ACC112 (cell line): ENCODE results near the gene PHF23.

Source experiments
- H2AFZ ChIP-seq: fragments of 200-600 bp; sonication (generic); one replicate; pipeline ENCODE4 v1.6.0; 2017; ENCODE audit warnings: antibody characterized with exemption, low read length; ENCODE audit not compliant: unreplicated experiment
- H3K27ac ChIP-seq: fragments of 200-600 bp; sonication (generic); 2 replicates; pipeline ENCODE4 v1.5.1; 2014; ENCODE audit warnings: low read depth, mild to moderate bottlenecking, antibody characterized with exemption, low read length, moderate library complexity
- H3K27me3 ChIP-seq: fragments of 200-600 bp; sonication (generic); 2 replicates; pipeline ENCODE4 v1.6.1; 2014; ENCODE audit warnings: mild to moderate bottlenecking, antibody characterized with exemption, low read length, moderate library complexity, mixed read lengths; ENCODE audit not compliant: insufficient read depth
- H3K36me3 ChIP-seq: fragments of 200-600 bp; sonication (generic); 2 replicates; pipeline ENCODE4 v1.6.1; 2016; ENCODE audit warnings: mild to moderate bottlenecking, antibody characterized with exemption, low read length, moderate library complexity, mixed read lengths; ENCODE audit not compliant: insufficient read depth
- H3K4me1 ChIP-seq: fragments of 200-600 bp; sonication (generic); one replicate; pipeline ENCODE4 v1.6.1; 2016; ENCODE audit warnings: low read length, mixed read lengths; ENCODE audit not compliant: insufficient read depth, unreplicated experiment, control insufficient read depth
- H3K4me3 ChIP-seq: fragments of 200-600 bp; sonication (generic); 2 replicates; pipeline ENCODE4 v1.5.1; 2014; ENCODE audit warnings: mild to moderate bottlenecking, low read depth, low read length
- H3K79me2 ChIP-seq: fragments of 200-600 bp; sonication (generic); one replicate; pipeline ENCODE4 v1.6.0; 2016; ENCODE audit warnings: low read length; ENCODE audit not compliant: control insufficient read depth, unreplicated experiment, insufficient read depth

Gene PHF23

GRCh38 chr17:7237266-7237760 is 1.9 kb downstream of the PHF23 start:
- Histone ChIP-seq H3K27me3 (no peaks in the 10 kb centered on the region), H2AFZ (no peak overlapping the region), H3K79me2 (peaks cover 78% of the 10 kb centered on the region), H3K4me1 (peaks cover 43% of the 10 kb centered on the region), H3K36me3 (peaks cover 22% of the 10 kb centered on the region; the same call in 1 of the 2 replicates), H3K4me3 (peak overlapping the region; percentile 97), H3K27ac (peak overlapping the region; percentile 77)

GRCh38 chr17:7236808-7237207 is 2.4 kb downstream of the PHF23 start:
- Histone ChIP-seq H3K4me1 (peaks cover 48% of the 10 kb centered on the region), H3K27ac (peak overlapping the region; percentile 77), H3K36me3 (peaks cover 25% of the 10 kb centered on the region; the same call in 1 of the 2 replicates), H3K27me3 (no peaks in the 10 kb centered on the region), H2AFZ (no peak overlapping the region), H3K4me3 (peak overlapping the region; percentile 97), H3K79me2 (peaks cover 79% of the 10 kb centered on the region)

- H3K79me2 ChIP-seq: peaks cover 79% of the 10 kb centered on the region
Observed at GRCh38 chr17:7235693-7236665, 3.3 kb downstream of the PHF23 start.

DNA sequence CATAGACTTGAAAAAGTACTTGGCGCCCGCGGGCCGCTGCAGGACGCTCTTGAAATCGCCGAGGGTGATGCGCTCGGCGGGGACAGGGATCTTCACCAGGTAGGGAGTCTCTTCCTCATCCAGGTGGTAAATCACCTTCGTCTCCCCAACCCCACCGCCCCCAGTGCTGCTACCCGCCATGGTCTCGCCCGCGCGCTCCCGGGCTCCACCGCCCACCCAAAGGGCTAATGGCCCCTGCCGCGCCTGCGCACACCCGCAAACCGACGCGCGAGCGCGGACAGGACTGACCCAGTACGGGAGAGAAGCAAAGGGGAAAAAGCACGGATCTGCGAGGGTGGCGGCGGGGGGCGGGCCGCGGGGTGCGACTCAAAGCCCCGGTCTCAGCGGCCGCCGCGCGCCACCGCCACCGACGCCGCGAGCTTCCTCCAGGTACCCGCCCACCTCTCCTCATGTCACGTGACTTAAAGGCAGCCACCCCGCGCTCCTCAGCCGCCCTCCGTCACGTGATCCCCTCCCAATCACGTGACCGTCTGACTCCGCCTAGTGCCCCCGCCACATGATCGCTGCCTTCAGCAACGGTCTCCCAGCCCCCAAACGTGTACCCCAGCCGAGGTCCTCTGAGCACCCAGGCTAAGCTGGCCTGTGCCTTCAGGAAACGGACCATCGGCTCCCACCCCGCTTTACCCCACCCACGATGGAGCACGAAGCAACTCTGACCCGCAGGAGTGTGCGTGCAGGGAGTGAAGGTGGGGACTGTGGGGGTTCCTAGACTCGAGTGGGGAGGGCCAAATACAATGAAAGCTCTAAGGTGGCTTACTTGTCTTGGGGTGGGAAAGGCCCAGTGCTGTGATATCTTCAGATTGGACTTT is 4.9 kb downstream of the PHF23 start, which contains the start of gene DVL2:
Gene DVL2 (minus strand): TSS at position 435 of the 869 bp plus-strand sequence. CDS start 255 bp downstream, at position 180.
- peaks cover 83% of the 10 kb centered on the region for H3K79me2 ChIP-seq
- peak within 1 kb of the TSS; percentile 72 for H2AFZ ChIP-seq
- peaks cover 36% of the 10 kb centered on the region for H3K4me1 ChIP-seq

More at GRCh38 chr17:7235693-7236665, 3.3 kb downstream of the PHF23 start:
- H3K27ac ChIP-seq: peak overlapping the region; percentile 52
- no peak overlapping the region for H2AFZ ChIP-seq
- H3K4me1 ChIP-seq: peaks cover 47% of the 10 kb centered on the region
- no peaks in the 10 kb centered on the region for H3K27me3 ChIP-seq
- H3K36me3 ChIP-seq: peaks cover 25% of the 10 kb centered on the region; the same call in 1 of the 2 replicates
- peak overlapping the region; percentile 94 for H3K4me3 ChIP-seq

GRCh38 chr17:7233701-7234082 is 5.6 kb downstream of the PHF23 start:
- peak overlapping the region; percentile 72 for H2AFZ ChIP-seq

More for the DNA sequence above, 4.9 kb downstream of the PHF23 start, which contains the start of gene DVL2:
- peak within 1 kb of the TSS; percentile 94 for H3K4me3 ChIP-seq
- H3K27me3 ChIP-seq: no peaks in the 10 kb centered on the region
- H3K36me3 ChIP-seq: peaks cover 16% of the 10 kb centered on the region; the same call in 1 of the 2 replicates
- H3K27ac ChIP-seq: peak within 1 kb of the TSS; percentile 68

GRCh38 chr17:7232114-7232513 is 7.1 kb downstream of the PHF23 start:
- H3K4me1 ChIP-seq: peaks cover 37% of the 10 kb centered on the region
- peak overlapping the region; percentile 94 for H3K4me3 ChIP-seq
- H3K79me2 ChIP-seq: peaks cover 70% of the 10 kb centered on the region
- no peak overlapping the region for H3K27ac ChIP-seq
- no peak overlapping the region for H2AFZ ChIP-seq
- peaks cover 16% of the 10 kb centered on the region for H3K36me3 ChIP-seq
- no peaks in the 10 kb centered on the region for H3K27me3 ChIP-seq

More at GRCh38 chr17:7233701-7234082, 5.6 kb downstream of the PHF23 start:
- Histone ChIP-seq H3K27me3 (no peaks in the 10 kb centered on the region), H3K27ac (peak overlapping the region; percentile 68), H3K4me3 (peak overlapping the region; percentile 94), H3K36me3 (peaks cover 19% of the 10 kb centered on the region; the same call in 1 of the 2 replicates), H3K79me2 (peaks cover 77% of the 10 kb centered on the region), H3K4me1 (peaks cover 36% of the 10 kb centered on the region)

DNA sequence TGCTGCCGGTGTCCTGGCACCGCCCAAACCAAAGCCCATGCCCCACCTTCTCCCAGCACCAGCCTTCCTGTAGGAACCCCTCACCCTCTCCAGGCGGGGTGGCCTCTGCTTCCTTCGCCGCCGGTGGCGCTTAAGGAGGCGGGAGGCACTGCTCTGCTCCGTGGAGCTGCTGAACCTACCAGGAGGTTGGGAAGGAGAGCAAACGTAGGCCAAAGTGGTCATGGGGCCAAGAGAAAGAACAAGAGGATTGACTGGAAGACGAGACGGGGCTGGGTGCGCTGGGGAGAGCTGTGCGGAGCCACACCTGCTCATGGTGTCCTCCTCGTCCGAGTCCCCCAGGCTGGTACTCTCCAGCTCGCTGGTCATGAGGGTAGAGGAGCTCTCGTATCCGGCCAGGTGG is 9.8 kb downstream of the PHF23 start:
- no peak overlapping the region for H3K4me3 ChIP-seq
- peaks cover 19% of the 10 kb centered on the region for H3K4me1 ChIP-seq
- no peak overlapping the region for H2AFZ ChIP-seq
- no peaks in the 10 kb centered on the region for H3K27me3 ChIP-seq
- H3K79me2 ChIP-seq: peaks cover 53% of the 10 kb centered on the region
- H3K36me3 ChIP-seq: peaks cover 10% of the 10 kb centered on the region
- H3K27ac ChIP-seq: no peak overlapping the region

DNA sequence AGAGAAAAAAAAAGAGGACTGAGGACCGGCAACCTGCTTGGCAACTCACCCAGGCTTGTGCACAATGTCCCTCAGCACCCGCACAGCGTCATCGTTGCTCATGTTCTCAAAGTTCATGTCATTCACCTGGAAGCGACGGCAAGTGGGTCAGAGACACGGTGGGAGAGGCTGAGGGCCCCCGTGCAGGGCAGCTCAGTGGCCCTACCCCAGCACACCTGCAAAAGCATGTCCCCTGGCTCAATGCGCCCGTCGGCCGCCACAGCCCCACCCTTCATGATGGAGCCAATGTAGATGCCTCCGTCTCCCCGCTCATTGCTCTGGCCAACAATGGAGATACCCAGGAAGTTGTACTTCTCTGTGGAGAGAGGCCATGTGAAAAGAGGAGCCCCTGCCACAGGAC is 10.3 kb downstream of the PHF23 start:
- Histone ChIP-seq H3K79me2 (peaks cover 52% of the 10 kb centered on the region), H3K27ac (no peak overlapping the region), H3K36me3 (peaks cover 10% of the 10 kb centered on the region), H3K27me3 (no peaks in the 10 kb centered on the region), H2AFZ (no peak overlapping the region), H3K4me3 (no peak overlapping the region), H3K4me1 (peaks cover 19% of the 10 kb centered on the region)

DNA sequence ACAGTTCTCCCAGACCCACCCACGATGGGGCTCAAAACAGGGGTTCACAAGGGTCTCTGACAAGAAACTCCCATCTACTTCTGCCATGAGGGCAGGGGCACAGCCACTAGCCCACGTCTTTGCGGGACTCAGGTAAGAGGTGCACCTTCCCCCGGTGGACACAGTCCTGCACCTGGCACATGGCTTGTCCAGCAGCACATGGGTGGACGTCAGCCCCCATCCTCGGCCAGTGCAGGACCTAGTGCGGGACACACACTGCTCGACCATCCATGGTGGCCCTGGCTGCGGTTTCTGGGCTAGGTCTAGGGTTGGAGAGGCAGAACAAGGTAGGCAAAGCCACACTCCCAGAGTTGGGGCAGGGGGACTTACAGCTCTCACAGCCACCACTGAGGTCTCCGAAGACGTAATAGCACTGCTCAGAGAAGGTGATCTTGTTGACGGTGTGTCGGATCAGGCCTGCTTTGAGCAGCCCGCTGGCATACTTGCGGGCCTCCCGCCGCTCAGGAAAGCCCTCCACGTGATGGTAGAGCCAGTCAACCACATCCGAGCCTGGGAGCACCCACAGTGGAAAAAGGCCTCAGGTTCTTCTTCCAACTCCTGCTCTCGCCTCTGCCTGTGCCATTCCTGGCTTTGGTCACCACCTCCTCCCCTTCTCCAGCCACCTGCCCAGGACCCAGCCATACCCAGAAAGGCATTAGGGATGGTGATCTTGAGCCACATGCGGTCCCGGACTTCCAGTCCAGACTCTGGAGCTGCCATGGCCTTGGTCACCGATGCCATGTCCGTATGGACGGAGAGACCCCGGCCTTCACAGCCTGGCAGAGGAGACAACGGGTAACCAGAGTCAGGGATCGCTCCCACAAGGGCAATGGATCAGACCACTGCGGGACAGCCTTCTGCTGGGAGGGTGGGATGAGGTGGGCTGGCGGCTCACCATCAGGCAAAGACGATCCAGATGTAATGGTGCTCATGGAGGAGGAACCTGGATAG is 12.2 kb downstream of the PHF23 start:
- Histone ChIP-seq H3K4me1 (peaks cover 12% of the 10 kb centered on the region), H3K79me2 (peaks cover 37% of the 10 kb centered on the region), H3K36me3 (peaks cover 8% of the 10 kb centered on the region), H3K4me3 (no peak overlapping the region), H2AFZ (no peak overlapping the region), H3K27ac (no peak overlapping the region), H3K27me3 (no peaks in the 10 kb centered on the region)
